ENCODE data around the gene ARID5A. TPM values are rescaled to one million over a fixed set of nuclear protein-coding genes. Genes with fewer than 3 reads are reported as not detected.

Gene ARID5A
- total RNA-seq, 1 experiment from 2014 or later = 3.3 TPM

DNA sequence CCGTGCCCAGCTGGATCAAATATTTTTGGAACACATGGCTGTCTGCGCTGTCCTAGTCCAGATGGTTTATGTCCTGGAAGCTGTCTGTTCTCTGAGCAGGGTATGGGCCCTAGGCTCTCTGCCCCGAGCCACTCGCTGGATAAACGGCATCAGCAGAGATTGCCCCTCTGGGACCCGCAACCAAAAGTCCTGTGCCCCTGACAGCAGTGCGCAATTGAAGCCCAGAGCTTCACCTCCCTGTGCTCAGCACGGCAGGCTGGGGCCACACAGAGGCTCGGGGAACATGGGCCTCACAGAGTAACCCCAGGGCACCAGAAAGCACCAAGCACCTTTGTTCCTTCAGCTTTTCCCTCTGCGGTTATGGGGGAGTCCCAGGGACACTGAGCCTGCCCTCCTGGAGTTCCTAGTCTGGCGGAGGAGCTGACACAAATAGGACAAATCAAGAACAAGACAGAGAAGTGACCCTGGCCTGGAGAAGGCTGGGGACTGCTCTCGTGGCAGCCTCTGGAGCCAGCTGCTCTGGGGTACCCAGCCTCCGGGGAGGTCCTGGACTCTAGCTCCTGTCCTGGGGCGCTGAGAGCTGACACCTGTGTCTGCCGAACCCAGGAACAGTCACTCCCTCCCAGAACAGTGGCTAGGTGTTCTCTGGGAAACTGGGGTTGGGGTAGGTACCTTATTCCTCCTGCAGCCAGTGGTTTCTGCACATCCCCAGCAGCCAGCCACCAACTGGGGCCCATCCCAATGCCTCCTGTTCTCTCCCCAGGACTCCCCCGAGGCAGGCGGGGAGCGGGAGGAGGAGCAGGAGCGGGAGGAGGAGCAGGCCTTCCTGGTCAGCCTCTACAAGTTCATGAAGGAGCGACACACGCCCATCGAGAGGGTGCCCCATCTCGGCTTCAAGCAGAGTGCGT, 12.3 kb downstream of the ARID5A start:
- no peaks in the 10 kb centered on the region for H3K9me3 Mint-ChIP-seq (ENCODE audit: unreplicated experiment)
- H3K36me3 Mint-ChIP-seq (ENCODE audit: insufficient read depth, unreplicated experiment) = no peaks in the 10 kb centered on the region
- TF ChIP-seq, protein P1, sequence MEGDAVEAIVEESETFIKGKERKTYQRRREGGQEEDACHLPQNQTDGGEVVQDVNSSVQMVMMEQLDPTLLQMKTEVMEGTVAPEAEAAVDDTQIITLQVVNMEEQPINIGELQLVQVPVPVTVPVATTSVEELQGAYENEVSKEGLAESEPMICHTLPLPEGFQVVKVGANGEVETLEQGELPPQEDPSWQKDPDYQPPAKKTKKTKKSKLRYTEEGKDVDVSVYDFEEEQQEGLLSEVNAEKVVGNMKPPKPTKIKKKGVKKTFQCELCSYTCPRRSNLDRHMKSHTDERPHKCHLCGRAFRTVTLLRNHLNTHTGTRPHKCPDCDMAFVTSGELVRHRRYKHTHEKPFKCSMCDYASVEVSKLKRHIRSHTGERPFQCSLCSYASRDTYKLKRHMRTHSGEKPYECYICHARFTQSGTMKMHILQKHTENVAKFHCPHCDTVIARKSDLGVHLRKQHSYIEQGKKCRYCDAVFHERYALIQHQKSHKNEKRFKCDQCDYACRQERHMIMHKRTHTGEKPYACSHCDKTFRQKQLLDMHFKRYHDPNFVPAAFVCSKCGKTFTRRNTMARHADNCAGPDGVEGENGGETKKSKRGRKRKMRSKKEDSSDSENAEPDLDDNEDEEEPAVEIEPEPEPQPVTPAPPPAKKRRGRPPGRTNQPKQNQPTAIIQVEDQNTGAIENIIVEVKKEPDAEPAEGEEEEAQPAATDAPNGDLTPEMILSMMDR (IDR thresholded peaks at IDR 0.05; ENCODE audit: insufficient read depth in 1 of 2, low read depth in 1 of 2, low read length in 1 of 2, severe bottlenecking in 1 of 2, unreplicated experiment in 1 of 2) = no peak
- H3K4me1 Mint-ChIP-seq (ENCODE audit: low read depth, unreplicated experiment) = no peaks in the 10 kb centered on the region
- ChIA-PET POLR2A (no interaction called here), CTCF (interaction anchor here (1.1 to 1.6 kb wide), 2 partner anchors 11 to 99 kb away, joined by 3 to 6 read pairs; no protein-coding TSS in a partner anchor)
- Histone ChIP-seq H3K36me3 (ENCODE audit: control insufficient read depth, insufficient read depth, low read length) (no peaks in the 10 kb centered on the region), H3K4me1 (no peaks in the 10 kb centered on the region), H3K4me3 (ENCODE audit: low read depth, low read length) (no peak overlapping the region), H3K27me3 (replicated peaks; ENCODE audit: control insufficient read depth, insufficient read depth, low read length) (no peaks in the 10 kb centered on the region), H3K9me3 (peaks cover 6% of the 10 kb centered on the region; the same call in 1 of the 2 replicates)
- DNase-seq = peak in 1 of 2 experiments; percentile 9
- no peaks in the 10 kb centered on the region for H3K27me3 Mint-ChIP-seq (ENCODE audit: insufficient read depth, unreplicated experiment)
- no peak overlapping the region for H3K4me3 Mint-ChIP-seq (ENCODE audit: unreplicated experiment)
- intact Hi-C loops (cut with micrococcal nuclease; ENCODE audit: unreplicated experiment) = no loop called here
- no peak overlapping the region for H3K27ac Mint-ChIP-seq (ENCODE audit: unreplicated experiment)
- no TSS peak for BruUV-seq (replicated peaks)

DNA sequence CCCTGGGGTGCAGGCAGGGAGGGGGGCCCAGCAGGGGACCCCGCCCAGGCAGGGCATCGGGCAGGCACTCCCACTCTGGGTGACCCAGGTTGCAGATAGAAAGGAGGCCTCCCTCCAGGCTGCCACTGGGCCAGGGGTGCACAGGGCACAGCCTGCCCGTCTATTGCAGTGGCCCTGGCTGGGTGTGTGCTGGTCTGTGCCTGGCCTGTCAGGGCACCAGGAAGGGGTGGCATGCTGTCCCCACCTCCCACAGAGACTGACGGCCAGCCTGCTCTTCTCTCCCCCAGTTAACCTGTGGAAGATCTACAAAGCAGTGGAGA, 12.9 kb downstream of the ARID5A start:
- no peaks in the 10 kb centered on the region for H3K27me3 ChIP-seq (replicated peaks; ENCODE audit: control insufficient read depth, insufficient read depth, low read length)
- H3K4me3 ChIP-seq (ENCODE audit: low read depth, low read length) = no peak overlapping the region
- Mint-ChIP-seq H3K27ac (ENCODE audit: unreplicated experiment) (no peak overlapping the region), H3K27me3 (ENCODE audit: insufficient read depth, unreplicated experiment) (no peaks in the 10 kb centered on the region), H3K9me3 (ENCODE audit: unreplicated experiment) (no peaks in the 10 kb centered on the region), H3K4me1 (ENCODE audit: low read depth, unreplicated experiment) (no peaks in the 10 kb centered on the region), H3K4me3 (ENCODE audit: unreplicated experiment) (no peak overlapping the region), H3K36me3 (ENCODE audit: insufficient read depth, unreplicated experiment) (no peaks in the 10 kb centered on the region)
- TF ChIP-seq, protein P1 (IDR thresholded peaks at IDR 0.05; ENCODE audit: insufficient read depth in 1 of 2, low read depth in 1 of 2, low read length in 1 of 2, severe bottlenecking in 1 of 2, unreplicated experiment in 1 of 2) = no peak
- intact Hi-C loops (cut with micrococcal nuclease; ENCODE audit: unreplicated experiment) = no loop called here
- peak in 1 of 2 experiments; percentile 37 for DNase-seq
- H3K4me1 ChIP-seq = no peaks in the 10 kb centered on the region; the same call in 1 of the 2 replicates
- BruUV-seq (replicated peaks) = no TSS peak
- POLR2A ChIA-PET = no interaction called here
- H3K9me3 ChIP-seq = peaks cover 6% of the 10 kb centered on the region; the same call in 1 of the 2 replicates
- H3K36me3 ChIP-seq (ENCODE audit: control insufficient read depth, insufficient read depth, low read length) = no peaks in the 10 kb centered on the region
- CTCF ChIA-PET = interaction anchor here (1.1 to 1.6 kb wide), 3 partner anchors 12 to 212 kb away, joined by 3 to 6 read pairs (median 4); no protein-coding TSS in a partner anchor

DNA sequence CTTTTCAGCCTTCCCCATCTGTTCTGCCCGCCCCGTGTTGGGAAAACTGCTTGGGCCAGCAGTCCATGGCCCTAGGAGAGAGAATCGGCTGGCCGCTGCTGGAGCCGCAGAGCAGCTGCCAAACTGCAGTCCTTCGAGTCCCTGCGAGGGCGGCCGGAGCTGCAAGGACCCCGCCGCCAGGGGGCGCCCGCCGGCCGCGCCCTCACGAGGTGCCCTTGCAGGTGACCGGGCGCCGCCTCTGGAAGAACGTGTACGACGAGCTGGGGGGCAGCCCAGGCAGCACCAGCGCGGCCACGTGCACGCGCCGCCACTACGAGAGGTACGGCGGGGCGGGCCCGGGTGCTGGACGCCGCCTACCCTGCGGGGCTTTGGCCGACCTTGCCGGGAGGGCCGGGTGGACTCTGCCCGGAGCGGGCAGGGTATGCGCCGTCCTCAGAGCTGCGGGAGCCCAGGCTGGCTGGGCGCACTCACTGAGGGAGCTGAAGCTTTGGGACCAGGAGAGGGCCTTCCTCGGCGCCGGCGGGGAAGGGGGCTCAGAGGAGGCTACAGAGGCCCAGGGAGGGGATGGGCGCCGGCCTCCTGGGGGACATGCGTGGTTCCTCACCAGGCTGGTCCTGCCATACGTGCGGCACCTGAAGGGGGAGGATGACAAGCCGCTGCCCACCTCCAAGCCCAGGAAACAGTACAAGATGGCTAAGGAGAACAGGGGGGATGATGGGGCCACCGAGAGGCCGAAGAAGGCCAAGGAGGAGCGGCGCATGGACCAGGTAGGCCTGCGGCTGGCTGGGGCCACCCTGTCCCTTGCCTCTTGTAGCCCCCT, 13.6 kb downstream of the ARID5A start:
- no TSS peak for BruUV-seq (replicated peaks)
- Histone ChIP-seq H3K4me3 (ENCODE audit: low read depth, low read length) (no peak overlapping the region), H3K27me3 (replicated peaks; ENCODE audit: control insufficient read depth, insufficient read depth, low read length) (no peaks in the 10 kb centered on the region), H3K9me3 (peaks cover 6% of the 10 kb centered on the region; the same call in 1 of the 2 replicates), H3K4me1 (peaks cover 1% of the 10 kb centered on the region), H3K36me3 (ENCODE audit: control insufficient read depth, insufficient read depth, low read length) (no peaks in the 10 kb centered on the region)
- CTCF ChIA-PET = interaction anchor here (0.6 to 1.6 kb wide), 5 partner anchors 12 to 211 kb away, joined by 3 to 6 read pairs (median 3); no protein-coding TSS in a partner anchor
- TF ChIP-seq, protein P1 (IDR thresholded peaks at IDR 0.05; ENCODE audit: insufficient read depth in 1 of 2, low read depth in 1 of 2, low read length in 1 of 2, severe bottlenecking in 1 of 2, unreplicated experiment in 1 of 2) = peak; percentile 22 to 62
- H3K9me3 Mint-ChIP-seq (ENCODE audit: unreplicated experiment) = no peaks in the 10 kb centered on the region
- no peaks in the 10 kb centered on the region for H3K36me3 Mint-ChIP-seq (ENCODE audit: insufficient read depth, unreplicated experiment)
- no peak overlapping the region for H3K27ac Mint-ChIP-seq (ENCODE audit: unreplicated experiment)
- H3K27me3 Mint-ChIP-seq (ENCODE audit: insufficient read depth, unreplicated experiment) = no peaks in the 10 kb centered on the region
- no peak overlapping the region for H3K4me3 Mint-ChIP-seq (ENCODE audit: unreplicated experiment)
- H3K4me1 Mint-ChIP-seq (ENCODE audit: low read depth, unreplicated experiment) = no peaks in the 10 kb centered on the region
- DNase-seq = peak; percentile 32 to 70
- intact Hi-C loops (cut with micrococcal nuclease; ENCODE audit: unreplicated experiment) = loop anchor here (1.0 kb wide), 1 partner anchor 30 kb away; no protein-coding TSS in a partner anchor
- POLR2A ChIA-PET = no interaction called here
